KBM-7 (cell line): ENCODE results near the gene ADH6.
"Not testable (repeated sequence)": the region's sequence is repeated elsewhere in the genome, so short reads cannot be mapped to it uniquely, and the experiment has no call there.

ENCODE experiments used
- DNase-seq: peaks from one replicate; pipeline ENCODE4 v3.0.0-alpha.2; 2015
- in situ Hi-C: fragments of 300-500 bp; cut with MboI; formaldehyde crosslinking; loops from 2 replicates; pipeline ENCODE4 v1.14.3; 2020; ENCODE audit warnings: low sequenced_read_pairs, low pct_unique_long_range_greater_than_20kb, mixed read lengths

Gene ADH6

DNA sequence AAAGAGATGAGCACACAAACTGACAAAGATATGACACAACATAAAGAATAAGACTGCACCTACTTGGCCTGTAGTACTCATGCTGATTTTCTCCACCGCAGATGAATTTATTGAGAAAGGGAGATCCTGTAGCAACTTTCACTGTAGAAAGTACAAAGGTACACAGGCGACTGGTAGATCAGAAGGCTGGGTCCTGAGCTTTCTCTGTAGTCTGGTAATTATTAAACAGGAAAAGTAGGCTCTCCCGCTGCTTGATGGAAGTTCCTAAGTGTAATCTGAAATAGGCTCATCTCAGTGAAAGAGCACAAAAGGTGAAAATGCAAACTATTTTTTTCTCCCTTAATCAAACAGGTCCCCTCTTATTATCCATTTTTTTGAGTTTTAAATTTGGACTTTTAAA, at the start of gene ADH6:
ADH6 (minus strand) TSS at position 175 of the 400 bp plus-strand sequence; CDS start at position 81, 94 bp downstream.
- in situ Hi-C loops, result no loop called here
- DNase-seq, result no peak

DNA sequence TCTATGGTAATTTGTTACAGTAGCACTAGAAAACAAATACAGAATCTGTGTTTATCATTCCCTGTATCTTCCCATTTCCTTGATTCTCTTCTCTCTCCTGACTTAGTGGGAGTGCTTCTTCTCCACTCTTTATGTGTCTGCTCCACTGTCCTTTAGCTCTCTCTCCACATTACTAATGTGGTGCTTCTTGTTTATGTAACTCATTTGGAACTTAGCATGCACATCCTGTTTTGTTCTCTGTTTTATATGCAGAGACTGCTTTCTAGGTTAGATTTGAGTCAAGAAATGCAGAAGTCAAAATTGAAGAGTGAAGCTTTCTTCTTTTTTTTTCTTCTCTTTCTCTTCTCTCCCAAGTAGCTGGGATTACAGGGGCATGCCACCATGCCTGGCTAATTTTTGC, 45.9 kb upstream of the ADH6 start:
- DNase-seq, result no peak
- in situ Hi-C loops, result no loop called here

DNA sequence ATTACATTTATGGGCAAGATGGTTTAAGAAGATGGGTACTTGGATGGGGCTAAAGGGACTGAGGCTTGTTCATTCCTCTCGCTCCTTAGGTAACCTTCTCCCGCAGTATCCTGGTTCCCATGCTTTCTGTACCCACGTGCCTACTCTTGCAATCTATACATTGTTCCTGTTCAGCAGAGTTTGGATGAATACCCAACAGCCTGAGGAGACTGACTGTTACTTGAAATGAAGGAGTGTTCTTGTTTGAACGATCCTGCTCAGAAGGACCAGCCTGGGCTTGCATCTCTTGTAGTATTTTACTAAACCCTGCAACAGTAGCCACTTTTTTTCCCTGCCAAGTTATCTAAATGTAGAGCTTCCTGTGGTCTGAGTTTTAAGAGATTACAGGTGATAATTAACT, 33.7 kb upstream of the ADH6 start:
- no peak for DNase-seq
- in situ Hi-C loops, result no loop called here

DNA sequence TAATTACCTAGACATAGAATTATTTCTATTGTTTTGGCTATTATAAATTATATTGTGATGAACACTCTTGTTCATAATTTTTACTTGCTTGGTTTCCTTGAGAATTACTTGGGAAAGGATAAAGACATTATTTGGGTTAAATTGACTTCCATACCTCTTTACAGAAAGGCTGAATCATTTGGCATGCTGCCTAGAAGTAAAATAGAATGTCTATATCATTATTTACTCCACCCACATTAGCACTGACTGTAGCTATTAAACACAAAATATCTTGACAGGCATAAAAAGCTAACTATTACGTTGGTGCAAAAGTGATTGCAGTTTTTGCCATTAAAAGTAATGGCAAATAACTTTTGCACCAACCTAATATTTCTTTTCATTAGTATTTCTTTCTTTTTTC, 29.7 kb upstream of the ADH6 start:
- no peak for DNase-seq
- in situ Hi-C loops, result no loop called here

DNA sequence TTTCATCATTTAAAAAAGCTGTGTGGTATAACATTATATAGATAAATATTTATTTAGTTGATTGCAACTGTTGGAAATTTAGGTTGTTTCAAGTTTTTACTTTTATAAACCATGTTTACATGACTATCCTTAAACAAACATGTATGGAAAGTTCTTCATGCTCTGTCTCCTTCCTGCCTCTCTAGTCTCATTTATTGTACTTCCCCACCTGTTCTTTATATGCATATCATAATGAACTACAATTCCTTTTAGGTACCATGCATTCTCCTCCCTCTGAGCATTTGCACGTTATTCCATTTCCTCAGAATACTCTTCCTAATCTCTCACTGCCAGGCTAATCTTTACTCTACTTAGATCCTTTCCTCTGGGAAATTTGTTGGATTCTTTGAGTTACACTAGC, 16.9 kb upstream of the ADH6 start:
- in situ Hi-C loops, result no loop called here
- DNase-seq, result no peak

DNA sequence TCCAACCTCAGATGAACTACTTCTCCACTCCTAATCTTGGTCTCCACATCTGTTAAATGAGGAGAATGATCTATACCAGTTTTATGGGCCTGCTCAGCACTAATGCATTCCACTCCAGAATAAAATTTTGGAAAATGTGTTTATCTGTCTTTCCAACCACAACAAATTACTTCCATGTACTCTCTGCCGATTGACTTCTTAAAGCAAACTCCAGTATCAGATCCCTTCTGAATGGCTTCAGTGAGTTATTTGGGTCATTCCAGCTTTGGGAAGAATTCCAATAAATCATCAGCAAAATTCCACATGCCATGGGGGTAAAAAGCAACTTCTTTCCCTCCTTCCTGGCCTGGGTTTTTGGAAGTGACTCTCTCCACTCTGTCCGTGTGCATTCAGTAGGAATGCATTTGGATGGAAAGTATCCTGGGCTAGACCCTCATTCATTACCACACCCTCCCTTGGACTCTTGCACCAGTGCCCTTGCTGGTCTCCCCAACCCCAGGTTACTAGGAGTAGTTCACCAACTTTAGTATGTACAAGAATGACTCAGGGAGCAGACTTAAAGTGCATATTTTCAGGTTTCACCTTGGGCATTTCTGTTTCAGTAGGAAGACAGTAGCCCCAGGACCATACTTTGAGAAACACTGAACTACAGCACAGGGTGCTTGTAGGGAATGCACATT, 15.4 kb upstream of the ADH6 start:
- no peak for DNase-seq
- in situ Hi-C loops, result no loop called here

DNA sequence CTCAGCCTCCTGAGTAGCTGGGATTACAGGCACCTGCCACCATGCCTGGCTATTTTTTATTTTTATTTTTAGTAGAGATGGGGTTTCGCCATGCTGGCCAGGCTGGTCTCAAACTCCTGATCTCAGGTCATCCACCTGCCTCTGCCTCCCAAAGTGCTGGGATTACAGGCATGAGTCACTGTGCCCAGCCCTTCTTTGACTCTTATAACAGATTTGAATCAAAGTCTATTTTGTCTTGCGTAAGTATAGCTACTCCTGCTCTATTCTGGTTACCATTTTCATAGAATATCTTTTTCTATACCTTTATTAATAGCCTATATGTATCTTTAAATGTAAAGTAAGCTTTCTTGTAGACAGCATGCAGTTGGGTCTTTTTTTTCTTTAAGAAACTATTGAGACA, 14.4 kb upstream of the ADH6 start:
- DNase-seq, in situ Hi-C loops: not testable (repeated sequence)

DNA sequence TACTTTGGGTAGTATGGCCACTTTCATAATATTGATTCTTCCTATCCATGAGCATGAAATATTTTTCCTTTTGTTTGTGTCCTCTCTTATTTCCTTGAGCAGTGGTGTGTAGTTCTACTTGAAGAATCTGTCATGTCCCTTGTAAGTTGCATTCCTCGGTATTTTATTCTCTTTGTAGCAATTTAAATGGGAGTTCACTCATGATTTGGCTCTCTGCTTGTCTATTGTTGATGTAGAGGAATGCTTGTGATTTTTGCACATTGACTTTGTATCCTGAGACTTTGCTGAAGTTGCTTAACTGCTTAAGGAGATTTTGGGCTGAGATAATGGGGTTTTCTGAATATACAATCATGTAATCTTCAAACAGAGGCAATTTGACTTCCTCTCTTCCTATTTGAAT, 9.7 kb upstream of the ADH6 start:
- DNase-seq, in situ Hi-C loops: not testable (repeated sequence)

DNA sequence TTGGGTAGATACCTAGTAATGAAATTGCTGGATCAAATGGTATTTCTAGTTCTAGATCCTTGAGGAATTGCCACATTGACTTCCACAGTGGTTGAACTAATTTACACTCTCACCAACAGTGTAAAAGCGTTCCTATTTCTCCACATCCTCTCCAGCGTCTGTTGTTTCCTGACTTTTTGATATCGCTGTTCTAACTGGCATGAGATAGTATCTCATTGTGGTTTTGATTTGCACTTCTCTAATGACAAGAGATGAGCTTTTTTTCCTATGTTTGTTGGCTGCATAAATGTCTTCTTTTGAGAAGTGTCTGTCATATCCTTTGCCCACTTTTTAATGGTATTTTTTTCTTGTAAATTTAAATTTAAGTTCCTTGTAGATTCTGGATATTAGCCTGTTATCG, 8.6 kb upstream of the ADH6 start:
- DNase-seq, in situ Hi-C loops: not testable (repeated sequence)

DNA sequence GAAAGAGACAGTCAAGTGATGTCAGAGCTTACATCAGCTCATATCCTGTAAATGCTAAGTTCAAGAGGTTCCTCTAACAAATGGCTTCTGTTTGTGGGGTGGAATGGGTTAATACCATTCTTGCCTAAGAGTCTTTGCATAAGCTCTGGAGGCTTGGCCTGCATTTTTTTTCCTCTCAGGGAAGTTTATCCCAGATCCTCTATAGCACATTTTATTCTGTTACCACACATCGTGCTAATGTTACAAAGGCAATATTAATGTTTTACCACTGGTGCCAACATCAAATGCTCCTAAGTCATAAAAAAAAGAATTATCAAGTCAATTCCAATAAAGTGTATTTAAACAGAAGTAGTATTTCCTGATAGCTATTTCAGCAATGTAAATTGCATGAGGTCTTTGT, 2.9 kb upstream of the ADH6 start:
- in situ Hi-C loops, result no loop called here
- no peak for DNase-seq

DNA sequence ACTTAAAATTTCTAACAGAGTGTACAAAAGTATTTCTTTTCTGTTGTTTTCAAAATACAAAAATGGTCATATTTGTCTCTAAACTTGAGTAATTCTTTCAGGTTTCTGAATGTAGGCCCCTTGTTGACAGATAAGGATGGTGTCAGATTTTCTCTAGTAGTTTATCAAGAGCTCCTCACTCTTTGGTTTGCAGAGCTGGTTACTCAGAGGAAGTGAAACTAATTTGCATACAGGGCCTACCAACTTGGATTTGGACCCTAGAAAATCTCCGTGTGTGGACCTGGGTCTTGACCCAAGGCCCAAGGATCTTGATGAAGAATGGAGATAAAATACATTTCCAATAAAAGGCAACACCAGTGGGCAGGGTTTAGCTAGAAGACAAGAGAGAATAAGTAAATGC, 433 bp upstream of the ADH6 start:
- no peak for DNase-seq
- in situ Hi-C loops, result no loop called here

DNA sequence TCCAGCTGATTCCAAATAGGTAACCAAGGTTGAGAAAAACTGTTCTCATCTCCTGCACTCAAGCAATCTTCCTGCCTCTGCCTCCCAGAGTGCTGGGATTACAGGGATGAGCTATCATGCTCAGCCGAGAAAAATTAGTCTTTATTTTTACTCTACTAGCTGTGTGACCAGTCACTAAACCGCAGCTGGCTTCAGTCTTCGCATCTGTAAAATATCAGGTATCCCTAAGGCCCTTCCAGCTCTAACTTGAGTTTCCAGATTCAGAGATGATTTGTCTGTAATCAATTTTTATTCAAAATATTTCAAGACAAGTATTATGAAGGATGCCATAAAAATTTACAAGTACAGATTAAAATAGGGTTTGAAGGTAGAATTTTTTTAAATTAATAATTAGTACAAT, 3.5 kb downstream of the ADH6 start:
- in situ Hi-C loops, result no loop called here
- no peak for DNase-seq

DNA sequence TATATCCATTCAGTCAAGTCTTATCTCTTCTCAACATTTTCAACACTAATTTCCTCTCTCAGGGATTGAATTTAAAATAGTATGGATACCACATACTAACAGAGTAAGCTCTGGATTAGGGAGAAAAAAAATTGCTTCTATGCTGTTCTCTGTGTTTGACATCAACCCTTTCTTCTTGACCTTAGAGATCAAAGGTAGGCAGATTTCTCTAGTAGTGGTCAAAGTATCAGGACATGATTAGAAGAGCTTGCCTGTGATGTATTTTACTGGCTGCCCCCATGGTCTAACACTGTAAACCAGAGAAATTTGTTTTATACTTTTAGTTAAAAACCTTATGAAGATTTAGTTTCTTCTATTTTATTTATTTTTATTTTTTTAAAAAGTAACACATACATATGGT, 8.3 kb downstream of the ADH6 start:
- in situ Hi-C loops, result no loop called here
- no peak for DNase-seq

DNA sequence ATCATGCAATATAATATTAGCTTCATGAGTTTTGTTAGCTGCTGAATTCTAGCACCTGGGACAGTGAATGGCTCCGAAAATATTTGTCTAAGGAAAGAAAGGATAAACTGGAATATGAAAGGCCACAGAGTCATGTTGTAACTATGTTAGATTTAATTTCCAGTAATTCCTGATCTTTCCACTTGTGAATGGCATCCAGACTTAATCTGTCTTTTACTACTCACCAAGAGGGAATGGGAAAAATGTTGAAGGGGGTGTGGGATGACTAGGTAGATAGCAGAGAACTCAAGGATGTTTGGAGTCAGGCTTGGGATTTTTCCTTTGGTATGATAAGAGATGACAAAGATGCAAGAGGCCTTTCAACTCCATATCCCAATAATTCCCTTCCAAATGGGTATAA, 9.4 kb downstream of the ADH6 start:
- DNase-seq, result no peak
- in situ Hi-C loops, result no loop called here

DNA sequence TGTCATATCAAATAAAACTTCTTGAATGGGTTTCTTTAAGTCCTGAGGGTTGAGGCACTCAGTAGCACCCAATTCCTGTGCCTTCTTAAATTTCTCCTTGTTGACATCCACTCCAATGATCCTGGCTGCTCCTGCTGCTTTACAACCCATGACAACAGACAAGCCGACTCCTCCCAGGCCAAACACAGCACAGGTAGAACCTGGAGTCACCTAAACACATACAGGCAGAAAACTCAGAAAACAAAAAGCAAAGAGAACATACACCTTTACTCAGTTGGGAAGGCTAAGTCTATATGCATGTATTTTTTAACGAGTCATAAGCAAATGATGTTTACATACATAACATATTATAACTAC, 10.3 kb downstream of the ADH6 start:
- in situ Hi-C loops, result no loop called here
- DNase-seq, result no peak

DNA sequence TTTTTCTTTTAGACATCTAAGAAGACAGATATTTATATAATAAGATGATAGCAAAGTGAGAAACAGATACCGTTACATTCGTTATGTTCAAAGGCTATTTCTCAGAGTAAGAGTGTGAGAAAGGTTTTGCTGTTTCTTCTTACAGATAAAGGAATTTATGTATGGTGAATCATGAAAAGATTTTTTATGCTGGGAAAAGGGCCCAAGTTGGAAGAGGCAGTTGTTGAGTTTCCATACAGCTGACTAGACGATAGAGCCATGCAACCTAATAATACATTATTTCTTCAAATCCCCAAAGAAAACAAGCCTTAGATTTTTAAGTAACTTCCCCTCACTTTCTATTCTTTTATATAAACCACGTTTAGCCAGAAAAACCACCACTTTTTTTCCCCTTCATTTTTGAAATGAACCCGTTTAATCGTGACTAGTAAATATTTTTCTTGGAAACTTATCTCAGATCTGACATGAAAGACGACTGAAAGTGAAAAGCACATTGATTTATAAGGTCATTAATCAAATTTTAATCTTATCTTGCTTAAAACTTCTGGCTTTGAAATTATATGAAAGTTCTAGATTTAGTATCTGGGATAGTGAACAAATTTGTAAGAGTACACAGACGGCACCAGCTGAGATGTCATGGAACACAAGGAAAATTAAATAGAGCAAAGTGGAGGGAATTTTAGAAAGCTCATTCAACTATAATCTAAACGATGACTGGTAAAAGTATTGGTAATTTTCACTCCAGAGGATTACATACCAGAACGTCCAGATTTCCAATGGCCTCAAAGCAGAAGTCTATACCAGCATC, 10.9 kb downstream of the ADH6 start:
- in situ Hi-C loops, result no loop called here
- DNase-seq, result no peak

DNA sequence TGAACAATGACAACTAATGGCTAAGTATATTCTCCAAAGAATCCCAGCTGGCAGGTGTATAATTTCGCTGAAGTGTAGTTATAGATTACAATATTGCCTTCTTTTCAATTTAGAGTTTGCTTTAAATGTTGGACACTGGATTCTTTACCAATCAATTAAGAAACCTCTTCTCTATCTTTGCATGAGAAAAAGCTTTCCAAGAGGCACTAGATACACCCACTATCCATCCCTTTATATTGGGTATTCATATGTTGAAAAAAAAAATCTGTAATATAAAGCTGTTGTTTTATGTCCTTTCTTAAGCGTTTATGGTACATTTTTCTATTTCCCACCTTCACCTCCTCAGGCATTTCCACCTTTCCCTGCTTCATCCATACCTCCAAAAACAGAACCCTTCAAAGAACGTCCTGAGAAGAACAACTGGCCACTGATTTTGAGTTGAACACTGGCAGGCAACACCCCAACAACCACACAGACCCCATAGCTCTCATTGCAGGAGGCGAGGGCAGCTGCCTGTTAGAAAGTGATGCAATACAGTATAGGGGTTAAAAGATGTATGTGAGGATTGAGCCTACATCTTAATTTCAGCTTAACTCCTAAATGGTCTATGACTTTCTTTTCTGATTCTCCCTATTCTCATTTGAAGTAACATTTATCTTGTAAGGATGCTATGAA, 11.8 kb downstream of the ADH6 start:
- no peak for DNase-seq
- in situ Hi-C loops, result no loop called here

DNA sequence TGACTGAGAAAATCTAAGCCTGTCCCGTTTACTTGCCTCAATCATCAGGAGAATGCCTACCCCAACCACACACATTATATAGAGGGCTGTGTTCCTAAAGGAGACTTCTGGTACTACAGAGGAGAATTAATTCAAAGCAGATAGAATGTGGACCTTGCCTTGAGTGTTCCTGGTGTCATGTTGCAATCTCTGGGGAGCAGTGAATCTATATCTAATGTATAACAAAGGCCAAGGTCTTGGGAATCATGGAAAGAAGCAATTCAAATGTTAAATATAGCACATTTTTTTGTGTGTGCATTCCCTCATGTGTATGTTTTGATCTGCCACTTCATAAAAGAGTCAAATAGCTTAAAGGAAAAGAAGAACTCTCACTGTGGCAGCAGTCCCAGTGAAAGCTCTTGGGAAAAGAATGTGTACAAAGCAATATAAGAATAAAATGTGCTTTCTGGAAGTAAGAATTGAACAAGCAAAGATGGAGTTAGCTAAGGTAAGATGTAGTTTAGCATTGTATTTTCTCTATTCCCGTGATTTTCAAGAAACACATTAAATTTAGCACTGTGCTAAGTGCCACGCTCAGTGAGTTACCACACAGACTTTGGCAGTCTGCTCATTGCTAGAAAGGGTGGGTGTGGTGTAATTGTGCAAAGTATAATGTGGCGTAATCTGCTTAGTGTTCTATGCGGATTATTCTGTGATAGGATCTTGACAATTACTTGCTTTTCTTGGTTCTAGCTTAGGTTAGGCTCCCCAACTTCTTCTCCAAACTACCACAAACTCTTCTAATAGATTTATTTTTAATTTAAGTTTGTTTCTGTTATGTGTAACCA, 13.7 kb downstream of the ADH6 start:
- in situ Hi-C loops, result no loop called here
- DNase-seq, result no peak

DNA sequence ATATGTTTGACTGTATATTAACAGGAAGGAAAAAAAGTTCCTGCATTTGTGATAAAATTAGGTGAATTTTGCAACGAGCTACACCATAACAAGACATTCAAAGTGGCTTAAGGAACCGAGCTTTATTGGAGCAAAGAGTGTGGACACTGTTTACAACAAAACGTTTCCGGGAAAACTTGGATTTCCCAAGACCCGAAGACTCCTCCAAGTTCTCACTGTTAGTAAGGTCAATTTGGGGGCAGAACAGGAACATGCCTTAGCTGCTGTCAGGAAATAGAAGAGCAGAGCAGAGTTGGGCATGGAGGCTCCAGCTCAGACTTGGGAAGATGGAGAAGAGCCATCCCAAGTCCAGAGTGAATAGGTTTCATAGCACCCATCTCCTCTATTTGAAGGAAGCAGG, 16.5 kb downstream of the ADH6 start:
- no peak for DNase-seq
- in situ Hi-C loops, result no loop called here

DNA sequence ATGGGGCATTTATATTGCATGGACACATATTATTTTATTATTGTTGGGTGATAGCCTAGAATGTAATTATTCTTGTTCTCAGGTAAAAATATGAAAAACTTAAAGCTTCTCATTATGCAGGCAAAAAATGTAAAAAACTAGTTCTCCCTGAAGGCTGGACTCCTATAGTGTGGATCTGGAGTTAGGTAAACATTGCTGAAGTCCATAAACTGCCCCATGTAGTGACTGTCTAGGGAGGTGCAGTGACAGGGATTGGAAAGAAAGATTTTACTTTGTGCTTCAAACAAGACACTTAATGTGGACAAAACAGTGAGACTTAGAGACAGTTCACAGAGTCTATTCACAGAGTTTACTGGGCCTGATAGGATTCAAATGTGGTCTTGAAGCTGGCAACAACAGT, 17.0 kb downstream of the ADH6 start:
- in situ Hi-C loops, result no loop called here
- DNase-seq, result no peak
